ENCODE measurements around the gene TRPM5.

GRCh38 chr11:2436521-2437031 is 7.7 kb downstream of the TRPM5 start:
- TF ChIP-seq POLR2A (IDR thresholded peaks at IDR 0.05) (no peak), CTCF (IDR thresholded peaks at IDR 0.05) (no peak)

All from esophagus squamous epithelium (tissue), 4 donors.